Measurements from ENCODE around the gene GSAP.

The GSAP gene

GRCh38 chr7:77434570-77435275, 18.6 kb upstream of the GSAP start:
- no peak for DNase-seq

GRCh38 chr7:77433901-77434300, 17.8 kb upstream of the GSAP start:
- no peak for DNase-seq

GRCh38 chr7:77430927-77431326, 14.8 kb upstream of the GSAP start:
- DNase-seq = no peak

GRCh38 chr7:77428777-77429231, 12.7 kb upstream of the GSAP start:
- DNase-seq = no peak

- DNase-seq = no peak
These were observed 12.0 kb upstream of the GSAP start for GRCh38 chr7:77427996-77428603.

- no peak for DNase-seq
These were observed 10.4 kb upstream of the GSAP start for GRCh38 chr7:77426521-77427051.

- DNase-seq = no peak
These were observed 9.9 kb upstream of the GSAP start for GRCh38 chr7:77426052-77426404.

- no peak for DNase-seq
These were observed 9.2 kb upstream of the GSAP start for GRCh38 chr7:77425101-77426051.

GRCh38 chr7:77422500-77422899, 6.4 kb upstream of the GSAP start:
- no peak for DNase-seq

GRCh38 chr7:77420986-77421672, 5.0 kb upstream of the GSAP start:
- DNase-seq = no peak

- no peak for DNase-seq
These were observed 4.3 kb upstream of the GSAP start for GRCh38 chr7:77420438-77420837.

- no peak for DNase-seq
These were observed 3.0 kb upstream of the GSAP start for GRCh38 chr7:77419102-77419501.

GRCh38 chr7:77417801-77418200, 1.7 kb upstream of the GSAP start:
- DNase-seq = no peak

GRCh38 chr7:77416621-77417371, 647 bp upstream of the GSAP start:
- no peak for DNase-seq

GRCh38 chr7:77415476-77415822, 700 bp downstream of the GSAP start:
- DNase-seq = no peak

GRCh38 chr7:77413861-77414424, 2.2 kb downstream of the GSAP start:
- DNase-seq = no peak

GRCh38 chr7:77413128-77413527, 3.0 kb downstream of the GSAP start:
- no peak for DNase-seq

- no peak for DNase-seq
These were observed 6.2 kb downstream of the GSAP start for GRCh38 chr7:77409739-77410547.

- no peak for DNase-seq
These were observed 7.0 kb downstream of the GSAP start for GRCh38 chr7:77409005-77409738.

- DNase-seq = no peak
These were observed 8.2 kb downstream of the GSAP start for GRCh38 chr7:77407906-77408305.

All from NCI-H1048 (cell line).